ENCODE data around the gene RBKS. TPM values are rescaled to one million over a fixed set of nuclear protein-coding genes. Genes with fewer than 3 reads are reported as not detected.

Gene RBKS
- total RNA-seq, 1 experiment from 2014 or later: 1.7 TPM

- DNase-seq (ENCODE audit: low spot score) (peak; percentile 65), ATAC-seq (peak; percentile 23)
- Mint-ChIP-seq H3K27me3 (ENCODE audit: low read depth) (no peaks in the 10 kb centered on the region), H3K4me1 (peaks cover 8% of the 10 kb centered on the region), H3K9me3 (no peaks in the 10 kb centered on the region), H3K4me3 (peak overlapping the region; percentile 97), H3K27ac (peak overlapping the region; percentile 98), H3K36me3 (no peaks in the 10 kb centered on the region)
- ChIA-PET POLR2A (interaction anchor here (2.2 kb wide), 1 partner anchor 139 kb away, joined by 7 read pairs; no protein-coding TSS in a partner anchor), CTCF (interaction anchor here (1.2 to 1.9 kb wide), 2 partner anchors 208 to 502 kb away, joined by 3 to 8 read pairs; partner anchors contain the start of gene FOSL2)
- TF ChIP-seq TCF7 (CRISPR knock-in tag; IDR thresholded peaks at IDR 0.05; ENCODE audit: low read depth) (no peak), CREM (CRISPR knock-in tag; IDR thresholded peaks at IDR 0.05) (peak; percentile 92), GRHL2 (CRISPR knock-in tag; IDR thresholded peaks at IDR 0.05; ENCODE audit: insufficient replicate concordance, severe bottlenecking) (no peak), CREB1 (CRISPR knock-in tag; IDR thresholded peaks at IDR 0.05) (peak; percentile 73; the same call in 1 of the 2 replicates), ZBTB21 (CRISPR knock-in tag; IDR thresholded peaks at IDR 0.05; ENCODE audit: borderline replicate concordance) (peak; percentile 99), ZSCAN18 (CRISPR knock-in tag; IDR thresholded peaks at IDR 0.05) (no peak), NFATC4 (CRISPR knock-in tag; IDR thresholded peaks at IDR 0.05) (no peak), MAX (CRISPR knock-in tag; IDR thresholded peaks at IDR 0.05) (peak; percentile 75; the same call in 1 of the 2 replicates), FOXP1 (CRISPR knock-in tag; IDR thresholded peaks at IDR 0.05; ENCODE audit: borderline replicate concordance) (0 out of 2 replicates have a peak, but pooled peaks have one; percentile 9)
- TF ChIP-seq, protein P1, sequence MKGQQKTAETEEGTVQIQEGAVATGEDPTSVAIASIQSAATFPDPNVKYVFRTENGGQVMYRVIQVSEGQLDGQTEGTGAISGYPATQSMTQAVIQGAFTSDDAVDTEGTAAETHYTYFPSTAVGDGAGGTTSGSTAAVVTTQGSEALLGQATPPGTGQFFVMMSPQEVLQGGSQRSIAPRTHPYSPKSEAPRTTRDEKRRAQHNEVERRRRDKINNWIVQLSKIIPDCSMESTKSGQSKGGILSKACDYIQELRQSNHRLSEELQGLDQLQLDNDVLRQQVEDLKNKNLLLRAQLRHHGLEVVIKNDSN (CRISPR knock-in tag; IDR thresholded peaks at IDR 0.05): peak; percentile 38; the same call in 1 of the 2 replicates
- TF ChIP-seq, protein P2, sequence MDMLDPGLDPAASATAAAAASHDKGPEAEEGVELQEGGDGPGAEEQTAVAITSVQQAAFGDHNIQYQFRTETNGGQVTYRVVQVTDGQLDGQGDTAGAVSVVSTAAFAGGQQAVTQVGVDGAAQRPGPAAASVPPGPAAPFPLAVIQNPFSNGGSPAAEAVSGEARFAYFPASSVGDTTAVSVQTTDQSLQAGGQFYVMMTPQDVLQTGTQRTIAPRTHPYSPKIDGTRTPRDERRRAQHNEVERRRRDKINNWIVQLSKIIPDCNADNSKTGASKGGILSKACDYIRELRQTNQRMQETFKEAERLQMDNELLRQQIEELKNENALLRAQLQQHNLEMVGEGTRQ (CRISPR knock-in tag; IDR thresholded peaks at IDR 0.05): no peak; the same call in 1 of the 2 replicates
Observed at GRCh38 chr2:27890924-27891672, 911 bp upstream of the RBKS start.

DNA sequence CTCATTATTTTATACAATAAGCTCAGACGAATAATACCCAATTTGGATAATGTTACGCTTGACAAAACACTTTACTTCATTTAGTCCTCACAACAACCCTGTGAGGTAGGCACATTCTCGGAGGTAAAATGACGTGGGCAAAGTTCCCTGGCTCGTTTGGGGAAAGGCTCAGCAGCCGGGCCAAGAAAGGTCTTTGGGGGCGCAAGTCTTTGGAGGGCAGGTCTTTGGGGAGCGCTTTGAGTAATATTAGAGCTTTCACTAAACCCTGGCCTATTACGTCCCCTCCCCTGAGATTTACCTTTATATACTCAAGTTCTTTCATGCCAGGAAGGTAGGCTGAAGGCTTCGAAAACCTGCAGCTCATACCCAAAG lies 427 bp downstream of the RBKS start:
- Mint-ChIP-seq H3K9me3 (no peaks in the 10 kb centered on the region), H3K27ac (peak overlapping the region; percentile 96; the same call in 1 of the 2 replicates), H3K4me1 (peaks cover 8% of the 10 kb centered on the region), H3K36me3 (no peaks in the 10 kb centered on the region), H3K27me3 (ENCODE audit: low read depth) (no peaks in the 10 kb centered on the region), H3K4me3 (peak overlapping the region; percentile 97)
- DNase-seq (ENCODE audit: low spot score) (no peak), ATAC-seq (peak; percentile 8)
- POLR2A ChIA-PET: interaction anchor here (1.2 to 2.2 kb wide), 2 partner anchors 137 to 173 kb away, joined by 4 to 7 read pairs; no protein-coding TSS in a partner anchor
- CTCF ChIA-PET: interaction anchor here (0.7 to 1.9 kb wide), 4 partner anchors 41 to 503 kb away, joined by 3 to 11 read pairs (median 6); partner anchors contain the start of gene FOSL2
- TF ChIP-seq SMAD3 (CRISPR knock-in tag; IDR thresholded peaks at IDR 0.05; ENCODE audit: borderline replicate concordance): no peak
- TF ChIP-seq, protein P3, sequence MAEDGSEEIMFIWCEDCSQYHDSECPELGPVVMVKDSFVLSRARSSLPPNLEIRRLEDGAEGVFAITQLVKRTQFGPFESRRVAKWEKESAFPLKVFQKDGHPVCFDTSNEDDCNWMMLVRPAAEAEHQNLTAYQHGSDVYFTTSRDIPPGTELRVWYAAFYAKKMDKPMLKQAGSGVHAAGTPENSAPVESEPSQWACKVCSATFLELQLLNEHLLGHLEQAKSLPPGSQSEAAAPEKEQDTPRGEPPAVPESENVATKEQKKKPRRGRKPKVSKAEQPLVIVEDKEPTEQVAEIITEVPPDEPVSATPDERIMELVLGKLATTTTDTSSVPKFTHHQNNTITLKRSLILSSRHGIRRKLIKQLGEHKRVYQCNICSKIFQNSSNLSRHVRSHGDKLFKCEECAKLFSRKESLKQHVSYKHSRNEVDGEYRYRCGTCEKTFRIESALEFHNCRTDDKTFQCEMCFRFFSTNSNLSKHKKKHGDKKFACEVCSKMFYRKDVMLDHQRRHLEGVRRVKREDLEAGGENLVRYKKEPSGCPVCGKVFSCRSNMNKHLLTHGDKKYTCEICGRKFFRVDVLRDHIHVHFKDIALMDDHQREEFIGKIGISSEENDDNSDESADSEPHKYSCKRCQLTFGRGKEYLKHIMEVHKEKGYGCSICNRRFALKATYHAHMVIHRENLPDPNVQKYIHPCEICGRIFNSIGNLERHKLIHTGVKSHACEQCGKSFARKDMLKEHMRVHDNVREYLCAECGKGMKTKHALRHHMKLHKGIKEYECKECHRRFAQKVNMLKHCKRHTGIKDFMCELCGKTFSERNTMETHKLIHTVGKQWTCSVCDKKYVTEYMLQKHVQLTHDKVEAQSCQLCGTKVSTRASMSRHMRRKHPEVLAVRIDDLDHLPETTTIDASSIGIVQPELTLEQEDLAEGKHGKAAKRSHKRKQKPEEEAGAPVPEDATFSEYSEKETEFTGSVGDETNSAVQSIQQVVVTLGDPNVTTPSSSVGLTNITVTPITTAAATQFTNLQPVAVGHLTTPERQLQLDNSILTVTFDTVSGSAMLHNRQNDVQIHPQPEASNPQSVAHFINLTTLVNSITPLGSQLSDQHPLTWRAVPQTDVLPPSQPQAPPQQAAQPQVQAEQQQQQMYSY (CRISPR knock-in tag; IDR thresholded peaks at IDR 0.05): no peak
- TF ChIP-seq, protein P1 (CRISPR knock-in tag; IDR thresholded peaks at IDR 0.05): no peak
- no peak for TF ChIP-seq NFYB (CRISPR knock-in tag; conservative IDR thresholded peaks at IDR 0.05; ENCODE audit: low read depth)
- TF ChIP-seq AFF4 (CRISPR knock-in tag; IDR thresholded peaks at IDR 0.05; ENCODE audit: borderline replicate concordance): no peak
- TF ChIP-seq STAT6 (CRISPR knock-in tag; conservative IDR thresholded peaks at IDR 0.05; ENCODE audit: low read depth): no peak

Data from WTC11 (cell line).